Thyroid gland (tissue), 4 donors: ENCODE data around the gene SUPT3H.

ENCODE experiments used
- POLR2A ChIP-seq, 2 donors: fragments of 450-650 bp; IDR thresholded peaks; one replicate each; pipeline ENCODE4 v1.6.1; 2017; ENCODE audit warnings: antibody characterized with exemption in 2 of 2, mild to moderate bottlenecking in 2 of 2, moderate library complexity in 1 of 2
- TF ChIP-seq, protein P1 (sequence below), 6 experiments: fragments of 200-600 bp in 3 of 6; fragments of 450-650 bp in 3 of 6; sonication (generic) in 3 of 6; IDR thresholded peaks; one replicate each; pipeline ENCODE4 v1.5.1; 2016 to 2019; ENCODE audit warnings: antibody characterized with exemption in 6 of 6, mild to moderate bottlenecking in 2 of 6, inconsistent platforms in 1 of 6, moderate library complexity in 1 of 6

DNA sequence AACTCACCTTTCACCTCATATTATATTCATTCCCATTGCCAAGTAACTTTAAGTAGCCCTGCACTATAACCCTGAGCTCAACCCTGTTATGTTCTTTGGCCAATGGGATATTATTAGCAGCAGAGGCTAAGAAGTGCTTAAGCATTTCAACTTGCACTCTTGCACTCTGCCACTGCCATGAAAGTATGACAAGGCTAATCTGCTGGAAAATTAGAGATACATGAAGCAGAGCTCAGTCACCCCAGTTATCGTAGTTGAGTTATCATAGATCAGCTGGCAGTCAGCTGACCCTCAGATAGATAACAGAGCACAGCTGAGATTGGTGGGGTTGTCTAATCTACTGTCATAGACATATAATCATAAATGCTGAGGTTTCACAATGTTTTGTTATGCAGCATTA is 259.0 kb downstream of the SUPT3H start:
- TF ChIP-seq, protein P1, sequence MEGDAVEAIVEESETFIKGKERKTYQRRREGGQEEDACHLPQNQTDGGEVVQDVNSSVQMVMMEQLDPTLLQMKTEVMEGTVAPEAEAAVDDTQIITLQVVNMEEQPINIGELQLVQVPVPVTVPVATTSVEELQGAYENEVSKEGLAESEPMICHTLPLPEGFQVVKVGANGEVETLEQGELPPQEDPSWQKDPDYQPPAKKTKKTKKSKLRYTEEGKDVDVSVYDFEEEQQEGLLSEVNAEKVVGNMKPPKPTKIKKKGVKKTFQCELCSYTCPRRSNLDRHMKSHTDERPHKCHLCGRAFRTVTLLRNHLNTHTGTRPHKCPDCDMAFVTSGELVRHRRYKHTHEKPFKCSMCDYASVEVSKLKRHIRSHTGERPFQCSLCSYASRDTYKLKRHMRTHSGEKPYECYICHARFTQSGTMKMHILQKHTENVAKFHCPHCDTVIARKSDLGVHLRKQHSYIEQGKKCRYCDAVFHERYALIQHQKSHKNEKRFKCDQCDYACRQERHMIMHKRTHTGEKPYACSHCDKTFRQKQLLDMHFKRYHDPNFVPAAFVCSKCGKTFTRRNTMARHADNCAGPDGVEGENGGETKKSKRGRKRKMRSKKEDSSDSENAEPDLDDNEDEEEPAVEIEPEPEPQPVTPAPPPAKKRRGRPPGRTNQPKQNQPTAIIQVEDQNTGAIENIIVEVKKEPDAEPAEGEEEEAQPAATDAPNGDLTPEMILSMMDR (IDR thresholded peaks at IDR 0.05) = no peak
- no peak for TF ChIP-seq POLR2A (IDR thresholded peaks at IDR 0.05)
